Fibroblast of villous mesenchyme (primary cell): ENCODE measurements around the gene CEP164. TPM values are rescaled to one million over a fixed set of nuclear protein-coding genes. Genes with fewer than 3 reads are reported as not detected.

Experiments
- DNase-seq: peaks from one replicate; pipeline ENCODE4 v3.0.0-alpha.2; 2010; ENCODE audit warnings: low read depth
- H3K4me3 ChIP-seq: 2 replicates; pipeline ENCODE4 v1.5.1; 2011; ENCODE audit warnings: low read depth, mild to moderate bottlenecking, low read length
- total RNA-seq: library from RNA; depleted of rRNA; stranded (reverse); fragments of >200 nt; gene quantifications from 2 replicates; pipeline ENCODE4 v1.2.3, GENCODE V29; 2012
- TF ChIP-seq, protein P1 (sequence below): IDR thresholded peaks from 2 replicates; pipeline ENCODE4 v1.5.1; 2012; ENCODE audit warnings: low read depth, mild to moderate bottlenecking, low read length; ENCODE audit not compliant: insufficient read depth

The CEP164 gene
- total RNA-seq, 1 donor: 33.7 TPM

DNA sequence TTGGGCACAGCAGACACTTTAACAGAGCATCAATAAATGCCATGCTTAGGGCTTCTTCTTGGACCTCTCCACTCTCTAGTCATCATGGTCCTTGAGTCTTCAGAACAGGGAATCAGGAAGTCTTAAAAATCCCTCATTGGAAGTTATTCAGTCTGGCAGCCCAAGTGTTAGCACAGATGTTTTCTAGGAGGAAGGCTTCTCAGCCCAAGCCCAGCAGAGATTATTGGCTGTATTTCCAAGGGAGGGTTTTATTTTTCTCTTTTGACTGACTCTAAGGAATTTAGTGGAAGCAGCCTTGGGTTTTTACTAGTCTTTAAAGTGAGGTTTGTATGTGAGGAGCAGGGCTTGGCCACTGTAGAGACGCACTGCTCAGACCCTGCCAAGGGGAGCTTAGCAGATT, 41.9 kb downstream of the CEP164 start:
- H3K4me3 ChIP-seq: no peak overlapping the region
- TF ChIP-seq, protein P1, sequence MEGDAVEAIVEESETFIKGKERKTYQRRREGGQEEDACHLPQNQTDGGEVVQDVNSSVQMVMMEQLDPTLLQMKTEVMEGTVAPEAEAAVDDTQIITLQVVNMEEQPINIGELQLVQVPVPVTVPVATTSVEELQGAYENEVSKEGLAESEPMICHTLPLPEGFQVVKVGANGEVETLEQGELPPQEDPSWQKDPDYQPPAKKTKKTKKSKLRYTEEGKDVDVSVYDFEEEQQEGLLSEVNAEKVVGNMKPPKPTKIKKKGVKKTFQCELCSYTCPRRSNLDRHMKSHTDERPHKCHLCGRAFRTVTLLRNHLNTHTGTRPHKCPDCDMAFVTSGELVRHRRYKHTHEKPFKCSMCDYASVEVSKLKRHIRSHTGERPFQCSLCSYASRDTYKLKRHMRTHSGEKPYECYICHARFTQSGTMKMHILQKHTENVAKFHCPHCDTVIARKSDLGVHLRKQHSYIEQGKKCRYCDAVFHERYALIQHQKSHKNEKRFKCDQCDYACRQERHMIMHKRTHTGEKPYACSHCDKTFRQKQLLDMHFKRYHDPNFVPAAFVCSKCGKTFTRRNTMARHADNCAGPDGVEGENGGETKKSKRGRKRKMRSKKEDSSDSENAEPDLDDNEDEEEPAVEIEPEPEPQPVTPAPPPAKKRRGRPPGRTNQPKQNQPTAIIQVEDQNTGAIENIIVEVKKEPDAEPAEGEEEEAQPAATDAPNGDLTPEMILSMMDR: no peak
- DNase-seq: no peak

GRCh38 chr11:117371453-117371852, 43.8 kb downstream of the CEP164 start:
- H3K4me3 ChIP-seq: no peak overlapping the region
- no peak for DNase-seq
- TF ChIP-seq, protein P1: no peak

DNA sequence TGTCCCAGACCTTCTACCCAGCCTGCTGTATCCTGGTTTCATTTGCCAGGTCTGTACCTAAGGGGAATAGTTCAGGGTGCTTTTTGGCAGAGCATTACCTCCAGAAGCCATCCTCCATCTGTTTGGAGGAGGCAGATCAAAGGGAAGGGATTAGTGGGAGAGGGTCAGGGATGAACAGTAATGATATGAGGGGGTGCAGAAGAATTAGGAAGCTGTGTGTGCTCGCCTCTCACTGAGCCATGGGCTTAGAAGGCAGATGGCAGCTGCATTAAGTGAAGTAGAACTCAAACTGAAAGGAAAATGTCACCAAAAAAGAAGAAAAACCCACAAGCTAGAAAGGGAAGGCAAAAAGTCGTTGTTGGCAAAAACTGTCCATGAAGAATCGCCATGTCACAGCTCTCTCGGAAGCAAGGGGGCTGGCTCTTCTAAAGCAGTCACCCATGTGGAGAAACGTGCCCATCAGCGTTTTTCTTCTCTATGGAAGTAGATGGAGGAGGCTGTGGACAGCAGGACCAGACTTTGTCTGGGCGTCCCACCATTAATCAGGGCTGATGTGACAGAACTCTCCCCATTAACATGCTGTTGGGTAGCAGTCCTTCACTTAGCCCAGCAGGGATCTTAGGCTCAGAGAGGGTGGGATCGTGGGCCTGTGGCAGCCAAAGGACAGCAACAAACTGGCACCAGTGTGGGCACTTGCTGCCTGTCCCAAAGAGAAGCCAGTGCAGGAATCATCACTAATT, 46.8 kb downstream of the CEP164 start:
- DNase-seq: no peak
- TF ChIP-seq, protein P1: no peak
- H3K4me3 ChIP-seq: no peak overlapping the region

GRCh38 chr11:117375960-117376359, 48.3 kb downstream of the CEP164 start:
- no peak overlapping the region for H3K4me3 ChIP-seq
- DNase-seq: no peak
- TF ChIP-seq, protein P1: no peak

GRCh38 chr11:117376517-117376916, 48.9 kb downstream of the CEP164 start:
- no peak for DNase-seq
- TF ChIP-seq, protein P1: no peak

GRCh38 chr11:117378976-117379865, 51.6 kb downstream of the CEP164 start:
- H3K4me3 ChIP-seq: no peak overlapping the region
- TF ChIP-seq, protein P1: no peak
- DNase-seq: no peak

More at GRCh38 chr11:117376517-117376916, 48.9 kb downstream of the CEP164 start:
- H3K4me3 ChIP-seq: no peak overlapping the region
